HK-2 (cell line): ENCODE results near the gene SSNA1.

Experiments
- DNase-seq: peaks from one replicate; pipeline ENCODE4 v3.0.0-alpha.2; 2018; ENCODE audit not compliant: unreplicated experiment

SSNA1 gene

DNA sequence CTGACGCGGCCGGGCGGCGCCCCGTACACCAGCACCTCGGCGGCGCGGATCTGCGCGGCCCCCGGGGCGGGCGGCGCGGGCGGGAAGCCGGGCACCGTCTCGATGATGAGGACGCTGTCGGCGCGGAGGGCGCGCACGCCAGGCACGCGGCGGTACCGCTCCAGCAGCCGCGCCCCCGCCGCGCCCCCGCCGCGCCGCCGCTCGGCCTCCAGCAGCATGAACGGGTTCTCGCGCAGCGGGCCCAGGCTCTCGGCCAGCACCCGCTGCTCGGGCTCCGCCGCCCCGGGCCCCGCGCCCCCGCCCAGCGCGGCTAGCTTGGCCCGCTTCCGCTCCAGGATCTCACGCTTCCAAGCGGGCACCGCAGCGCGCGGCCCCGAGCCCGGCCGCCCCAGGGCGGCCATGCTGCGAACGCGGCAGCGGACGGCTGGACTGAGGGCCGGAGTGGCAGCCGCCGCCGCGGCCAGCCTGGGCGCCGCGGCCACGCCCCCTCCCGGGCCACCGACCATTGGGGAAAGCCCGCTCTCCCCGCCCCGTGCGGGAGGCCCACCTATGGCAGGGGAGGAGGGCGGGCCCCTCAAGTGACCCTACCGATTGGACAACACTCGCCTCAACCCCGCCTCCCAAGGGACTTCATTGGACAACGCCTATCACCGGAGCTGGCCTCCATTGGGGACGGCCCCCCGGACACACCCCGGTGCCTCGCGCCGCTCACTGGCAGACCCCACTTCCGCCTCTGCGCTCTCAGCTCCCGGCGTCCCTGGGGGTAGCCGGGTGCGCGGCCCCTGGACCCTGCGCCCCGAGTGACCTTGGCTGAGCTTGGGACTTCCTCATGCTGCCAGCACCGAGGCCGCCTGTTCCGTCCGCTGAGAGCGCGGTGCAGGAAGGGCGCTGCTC, 12.1 kb downstream of the SSNA1 start, which contains the start of gene TPRN:
TSS of gene TPRN (minus strand) at position 431 of the 894 bp plus-strand sequence. CDS start at position 401, 30 bp downstream.
- DNase-seq = peak; percentile 99

DNA sequence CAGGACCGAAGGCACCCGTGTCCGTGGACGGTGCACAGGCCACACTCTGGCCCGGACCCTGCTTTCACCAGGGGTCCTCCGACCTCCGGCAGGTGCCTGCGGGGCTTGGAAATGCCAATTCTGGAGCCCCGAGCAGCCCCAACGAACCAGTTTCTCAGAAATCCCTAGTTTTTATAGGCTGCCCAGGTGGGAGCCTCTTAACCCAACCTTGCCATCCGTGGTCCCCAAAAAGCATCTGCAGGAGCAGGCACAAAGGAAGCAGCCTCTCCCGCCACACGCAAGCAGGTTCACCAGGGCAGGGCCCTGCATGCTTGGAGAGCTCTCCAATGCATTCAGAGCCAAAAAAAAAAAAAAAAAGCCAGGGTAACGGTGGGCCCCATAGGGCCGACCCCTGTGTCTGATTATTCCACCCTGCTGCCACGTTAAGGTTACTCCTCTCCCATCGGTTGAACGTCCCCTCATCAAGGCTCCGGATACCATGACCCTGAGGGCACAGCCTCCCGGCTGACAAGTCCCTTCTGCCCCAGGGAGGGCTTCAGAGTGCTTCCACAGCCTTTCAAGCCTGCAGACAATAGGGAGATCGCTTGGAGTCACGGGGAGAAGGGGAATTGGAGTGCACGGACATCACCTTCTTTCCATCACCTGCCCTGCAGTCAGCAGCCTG, 12.9 kb downstream of the SSNA1 start:
- no peak for DNase-seq

- DNase-seq = no peak
Measured at GRCh38 chr9:137202966-137203365, 14.5 kb downstream of the SSNA1 start.

DNA sequence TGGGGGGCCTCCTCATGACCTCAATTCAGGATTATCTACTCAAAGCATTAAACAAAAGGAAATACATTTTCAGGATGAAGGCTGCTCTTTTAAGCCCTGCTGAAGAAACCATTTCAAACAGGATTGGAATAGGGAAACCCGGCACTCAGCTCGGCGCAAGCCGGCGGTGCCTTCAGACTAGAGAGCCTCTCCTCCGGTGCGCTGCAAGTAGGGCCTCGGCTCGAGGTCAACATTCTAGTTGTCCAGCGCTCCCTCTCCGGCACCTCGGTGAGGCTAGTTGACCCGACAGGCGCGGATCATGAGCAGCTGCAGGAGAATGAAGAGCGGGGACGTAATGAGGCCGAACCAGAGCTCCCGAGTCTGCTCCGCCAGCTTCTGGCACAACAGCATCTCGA, 16.3 kb downstream of the SSNA1 start:
- no peak for DNase-seq

DNA sequence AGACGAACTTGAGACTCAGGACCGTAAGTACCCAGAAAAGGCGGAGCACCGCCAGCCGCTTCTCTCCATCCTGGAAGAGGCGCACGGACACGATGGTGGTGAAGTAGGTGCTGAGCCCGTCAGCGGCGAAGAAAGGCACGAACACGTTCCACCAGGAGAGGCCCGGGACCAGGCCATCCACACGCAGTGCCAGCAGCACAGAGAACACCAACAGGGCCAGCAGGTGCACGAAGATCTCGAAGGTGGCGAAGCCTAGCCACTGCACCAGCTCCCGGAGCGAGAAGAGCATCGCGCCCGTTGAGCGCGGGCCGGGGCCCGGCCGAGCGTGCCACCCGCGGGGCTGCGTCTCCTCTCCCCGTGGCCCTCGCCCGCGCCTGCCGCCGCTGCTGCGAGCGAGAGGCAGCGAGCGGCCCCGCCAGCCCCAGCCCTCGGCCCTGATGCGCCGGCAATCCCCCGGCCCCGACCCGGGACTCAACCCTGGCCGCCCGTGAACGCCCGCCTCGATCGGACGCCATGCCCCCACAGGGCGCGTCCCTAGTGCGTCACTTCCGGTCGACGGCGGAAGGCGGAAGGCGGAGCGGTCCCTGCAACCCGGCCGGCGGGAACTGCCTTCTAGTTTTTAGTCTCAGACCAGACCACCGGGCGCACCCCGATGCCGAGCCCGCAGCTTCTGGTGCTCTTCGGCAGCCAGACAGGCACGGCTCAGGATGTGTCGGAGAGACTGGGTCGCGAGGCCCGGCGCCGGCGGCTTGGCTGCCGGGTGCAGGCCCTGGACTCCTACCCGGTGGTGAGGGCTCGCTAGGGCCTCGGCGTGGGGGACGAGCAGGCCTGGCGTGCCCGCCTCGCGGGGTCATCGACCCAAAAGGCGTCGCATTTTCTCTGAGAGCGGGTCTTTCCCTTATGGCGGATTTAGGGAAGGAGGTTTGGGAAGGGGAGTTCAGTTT, 16.9 kb downstream of the SSNA1 start, which contains the start of the genes NDOR1 and TMEM203:
TSS of gene NDOR1 (plus strand) at position 575 of the 944 bp plus-strand sequence. CDS start at position 653, 78 bp downstream.
TSS of gene TMEM203 (minus strand) at position 523 of the 944 bp plus-strand sequence. CDS start at position 289, 234 bp downstream.
- peak; percentile 88 for DNase-seq

GRCh38 chr9:137206602-137207001, 18.1 kb downstream of the SSNA1 start:
- no peak for DNase-seq

DNA sequence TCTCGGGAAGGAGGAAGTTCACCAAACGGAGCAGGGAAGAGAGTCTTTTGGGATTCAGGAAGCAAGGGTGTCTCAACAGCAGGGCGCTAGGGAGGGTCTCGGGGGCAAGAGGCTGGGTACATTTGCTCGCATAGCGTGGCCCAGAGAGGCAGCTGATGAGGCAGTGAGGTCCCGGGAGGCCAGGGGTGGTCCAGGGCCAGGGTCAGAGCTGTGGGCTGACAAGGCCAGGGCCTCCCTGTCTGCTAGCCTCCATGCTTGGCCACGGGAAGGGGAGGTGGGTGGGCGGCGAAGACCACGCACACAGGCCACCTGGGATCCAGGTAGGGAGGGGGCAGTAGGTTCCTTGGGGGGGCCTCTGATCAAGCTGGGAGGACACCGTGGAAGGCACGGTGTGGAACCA, 23.1 kb downstream of the SSNA1 start:
- DNase-seq = no peak

- no peak for DNase-seq
Measured at GRCh38 chr9:137212520-137212919, 24.0 kb downstream of the SSNA1 start.

GRCh38 chr9:137213160-137214060, 24.9 kb downstream of the SSNA1 start:
- DNase-seq = no peak

DNA sequence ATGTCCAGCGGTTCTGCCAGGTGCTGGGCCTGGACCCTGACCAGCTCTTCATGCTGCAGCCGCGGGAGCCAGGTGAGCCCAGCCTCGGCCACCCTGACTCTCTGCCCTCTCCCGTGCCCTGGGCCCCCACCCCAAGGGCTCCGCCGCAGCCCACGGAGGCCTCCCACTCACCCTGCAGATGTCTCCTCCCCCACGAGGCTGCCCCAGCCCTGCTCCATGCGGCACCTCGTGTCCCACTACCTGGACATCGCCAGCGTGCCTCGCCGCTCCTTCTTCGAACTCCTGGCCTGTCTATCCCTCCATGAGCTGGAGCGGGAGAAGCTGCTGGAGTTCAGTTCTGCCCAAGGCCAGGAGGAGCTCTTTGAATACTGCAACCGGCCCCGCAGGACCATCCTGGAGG, 26.1 kb downstream of the SSNA1 start:
- no peak for DNase-seq

GRCh38 chr9:137215196-137215986, 26.9 kb downstream of the SSNA1 start:
- DNase-seq = no peak

DNA sequence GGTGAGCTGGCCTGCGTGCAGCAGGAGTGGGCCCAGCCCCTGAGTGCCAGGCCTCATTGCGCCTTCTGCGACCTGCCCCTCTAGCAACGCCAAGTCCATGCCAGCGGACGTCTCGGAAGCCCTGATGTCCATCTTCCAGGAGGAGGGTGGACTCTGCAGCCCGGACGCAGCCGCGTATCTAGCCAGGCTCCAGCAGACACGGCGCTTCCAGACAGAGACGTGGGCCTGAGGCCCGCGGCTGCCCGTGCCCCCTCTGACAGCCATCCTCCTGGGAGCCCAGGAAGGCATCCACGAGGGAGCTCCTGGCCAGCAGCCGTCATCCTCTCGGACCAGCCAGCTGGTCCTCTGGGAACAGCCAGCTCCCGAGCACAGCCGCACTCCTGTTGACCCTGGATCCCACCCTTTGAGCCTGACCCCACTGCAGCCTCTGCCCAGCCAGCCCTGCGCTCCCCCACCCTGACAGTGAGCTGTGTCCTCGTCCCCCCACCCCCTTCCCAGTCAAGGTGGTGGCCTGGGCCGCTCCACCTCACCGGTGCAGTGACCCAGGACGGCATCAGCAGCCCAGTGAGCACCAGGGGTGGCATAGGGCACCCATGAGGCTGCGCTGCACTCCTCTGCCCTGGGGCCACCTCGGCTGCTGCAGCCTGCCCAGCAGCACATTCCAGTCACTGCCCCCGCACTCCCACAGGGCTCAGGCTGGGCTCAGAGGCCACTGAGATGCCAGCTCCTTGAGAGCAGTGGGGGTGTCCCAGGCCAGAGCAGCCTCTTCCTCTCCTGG, 27.9 kb downstream of the SSNA1 start:
- DNase-seq = no peak

GRCh38 chr9:137217276-137218211, 29.1 kb downstream of the SSNA1 start:
- peak; percentile 77 for DNase-seq

DNA sequence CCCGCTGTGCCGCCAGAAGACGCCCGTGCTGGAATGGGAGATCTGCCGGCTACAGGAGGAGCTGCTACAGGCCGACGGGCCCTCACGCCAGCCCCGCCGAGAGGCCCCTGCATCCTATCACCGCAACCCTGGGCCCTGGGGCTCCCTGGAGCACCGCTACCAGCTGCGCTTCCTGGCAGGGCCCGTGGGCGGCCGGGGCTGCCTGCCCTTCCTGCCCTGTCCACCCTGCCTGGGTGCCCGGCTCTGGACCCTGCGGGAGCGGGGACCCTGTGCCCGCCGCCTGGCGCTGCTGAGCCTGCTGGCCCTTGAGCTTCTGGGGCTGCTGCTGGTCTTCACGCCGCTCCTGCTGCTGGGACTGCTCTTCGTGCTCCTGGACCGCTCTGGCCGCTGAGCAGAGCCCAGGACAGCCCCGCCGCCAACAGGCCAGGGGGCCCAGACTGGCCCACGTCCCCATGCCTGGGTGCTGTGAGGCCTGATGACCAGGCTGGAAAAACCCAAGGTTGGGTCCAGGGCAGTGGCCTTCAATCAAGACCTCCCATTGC, 29.8 kb downstream of the SSNA1 start:
- DNase-seq = no peak

DNA sequence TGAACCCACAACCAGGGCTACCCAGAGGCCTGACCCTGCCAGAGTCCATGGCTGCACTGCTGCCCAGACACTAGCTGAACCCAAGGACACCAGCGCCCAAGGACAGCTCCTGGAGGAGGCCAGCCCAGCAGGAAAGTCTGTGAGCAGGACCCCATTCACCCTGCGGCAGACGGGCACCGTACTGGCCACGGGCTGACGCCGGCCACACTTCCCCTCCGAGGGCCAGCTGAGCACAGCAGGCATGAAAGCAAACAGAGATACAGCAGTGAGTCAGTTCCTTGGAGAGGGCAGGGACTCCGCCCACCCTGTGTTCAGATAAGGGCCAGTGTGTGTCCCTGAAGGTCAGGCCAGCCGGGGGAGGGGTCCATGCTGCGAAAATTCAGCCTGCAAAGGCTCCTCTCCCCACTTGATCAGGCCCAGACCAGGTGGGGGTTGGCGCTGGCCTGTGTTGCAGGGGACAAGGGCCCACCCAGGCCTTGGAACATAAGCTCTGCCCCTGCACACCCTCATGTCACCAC, 30.3 kb downstream of the SSNA1 start:
- DNase-seq = peak; percentile 71

DNA sequence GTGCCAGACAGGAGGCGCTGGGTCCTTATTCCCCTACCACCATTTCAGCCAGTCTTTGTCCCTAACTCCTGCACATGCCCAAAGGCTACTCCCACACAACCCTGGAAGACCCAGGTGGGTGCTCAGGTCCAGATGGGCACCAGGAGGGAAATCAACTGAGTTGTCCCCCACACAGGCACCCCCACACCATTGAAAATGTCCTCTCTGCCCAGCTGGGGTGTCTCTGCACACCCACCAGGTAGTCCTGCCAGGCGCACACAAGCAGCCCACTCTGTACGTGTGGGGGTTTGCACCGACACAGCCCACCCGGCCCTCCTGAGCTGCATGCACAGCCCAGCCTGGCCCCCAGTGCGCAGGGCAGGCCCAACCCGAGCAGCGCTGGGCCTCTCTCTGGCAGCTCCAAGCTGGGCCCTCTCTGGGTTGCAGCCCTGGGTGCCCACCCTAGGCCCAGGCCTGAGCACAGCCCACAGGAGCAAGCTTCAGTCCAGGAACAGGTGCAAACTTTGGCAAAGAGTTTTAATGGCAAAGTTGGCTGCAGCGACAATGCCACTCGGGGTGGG, 31.4 kb downstream of the SSNA1 start:
- no peak for DNase-seq
